Right renal pelvis (tissue), 4 donors: ENCODE results near the gene SLFNL1. TPM values are rescaled to one million over a fixed set of nuclear protein-coding genes. Genes with fewer than 3 reads are reported as not detected.
A peak's percentile ranks its signal among the peaks of the same experiment; 100 is the strongest.

Source experiments
- DNase-seq, 4 donors: peaks; one replicate each; pipeline ENCODE4 v3.0.0-alpha.2; 2013; ENCODE audit warnings: low read depth in 4 of 4, low spot score in 3 of 4, missing footprints in 1 of 4
- polyA plus RNA-seq, 4 donors: library from polyadenylated mRNA; unstranded; fragments of 120-200 nt; gene quantifications; one replicate each; pipeline ENCODE4 v1.2.1, GENCODE V29; 2013; ENCODE audit not compliant: insufficient read length in 4 of 4

Gene SLFNL1
- polyA plus RNA-seq = under 1 TPM; 0.27 to 0.40 (median 0.29) TPM

GRCh38 chr1:41021526-41022308 is at the start of gene SLFNL1:
TSS of gene SLFNL1 (minus strand) at chr1:41021725. CDS start at chr1:41020660, 1,065 bp downstream.
- peak; percentile 21 to 41 (median 26) for DNase-seq

DNA sequence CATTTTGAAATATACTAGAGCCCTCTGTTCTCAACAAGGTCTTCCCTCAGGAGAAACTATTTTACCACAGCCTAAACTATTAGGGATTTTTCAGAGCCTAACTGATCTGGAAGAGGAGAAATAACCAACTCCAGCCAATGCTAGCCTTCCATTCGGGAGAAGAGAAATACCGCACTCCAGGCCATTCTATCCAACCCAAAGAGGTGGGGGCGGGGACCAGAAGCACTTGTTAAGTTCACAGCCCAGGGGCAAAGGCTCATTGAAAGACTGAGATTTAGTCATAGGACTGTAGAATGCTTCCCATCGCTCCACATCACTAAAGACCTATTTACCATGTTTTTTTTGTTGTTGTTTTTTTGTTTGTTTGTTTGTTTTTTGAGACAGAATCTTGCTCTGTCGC is 35.4 kb upstream of the SLFNL1 start:
- DNase-seq = no peak

GRCh38 chr1:41053316-41053715 is 31.8 kb upstream of the SLFNL1 start:
- no peak for DNase-seq

- DNase-seq = no peak
These were observed 29.5 kb upstream of the SLFNL1 start for GRCh38 chr1:41051022-41051421.

- no peak for DNase-seq
These were observed 27.0 kb upstream of the SLFNL1 start for GRCh38 chr1:41048540-41048939.

- DNase-seq = no peak
These were observed 24.8 kb upstream of the SLFNL1 start for GRCh38 chr1:41046347-41046775.

GRCh38 chr1:41045740-41046139 is 24.2 kb upstream of the SLFNL1 start:
- no peak for DNase-seq

- DNase-seq = no peak
These were observed 22.7 kb upstream of the SLFNL1 start for GRCh38 chr1:41044187-41044586.

GRCh38 chr1:41041614-41042270 is 20.2 kb upstream of the SLFNL1 start:
- DNase-seq = no peak

DNA sequence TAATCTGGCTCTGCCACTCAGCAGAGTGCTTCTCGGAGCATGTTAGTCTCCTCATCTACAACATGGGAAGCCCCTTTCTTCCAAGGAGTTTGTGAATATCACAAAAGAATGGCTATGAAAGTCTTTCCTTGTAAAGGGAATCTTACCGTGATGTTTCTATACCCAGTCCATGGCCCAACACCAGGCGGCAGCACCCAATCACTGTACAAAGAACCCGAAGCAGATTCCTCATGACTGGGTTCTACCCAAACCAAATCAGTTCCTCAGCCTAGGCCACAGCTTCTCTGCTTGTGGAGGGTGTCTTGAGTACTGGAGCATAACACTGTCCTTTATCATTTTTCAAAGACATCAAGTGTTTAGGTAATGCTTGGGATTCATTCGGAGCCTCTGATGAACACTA is 16.6 kb upstream of the SLFNL1 start:
- DNase-seq = no peak

- DNase-seq = no peak
These were observed 15.8 kb upstream of the SLFNL1 start for GRCh38 chr1:41037116-41037903.

DNA sequence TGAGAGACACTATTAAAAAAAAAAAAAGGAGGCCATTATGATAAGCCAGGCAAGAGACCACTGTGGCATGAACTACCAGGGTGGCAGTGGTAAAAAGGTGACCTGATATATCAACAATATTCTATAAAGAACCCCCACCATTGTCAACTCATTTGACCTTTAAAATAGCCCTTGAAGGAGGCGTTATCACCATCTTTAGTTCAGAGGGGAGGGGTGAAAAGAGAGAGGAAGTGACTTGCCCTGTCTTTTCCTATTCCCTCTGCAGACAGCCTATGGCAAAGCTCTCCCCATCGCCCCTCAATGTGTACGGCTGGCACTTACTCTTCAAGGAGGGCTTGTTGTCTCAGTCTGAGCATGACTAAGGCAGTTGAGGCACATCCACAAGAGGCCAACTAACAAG is 11.7 kb upstream of the SLFNL1 start:
- no peak for DNase-seq

GRCh38 chr1:41032147-41032546 is 10.6 kb upstream of the SLFNL1 start:
- DNase-seq = no peak

DNA sequence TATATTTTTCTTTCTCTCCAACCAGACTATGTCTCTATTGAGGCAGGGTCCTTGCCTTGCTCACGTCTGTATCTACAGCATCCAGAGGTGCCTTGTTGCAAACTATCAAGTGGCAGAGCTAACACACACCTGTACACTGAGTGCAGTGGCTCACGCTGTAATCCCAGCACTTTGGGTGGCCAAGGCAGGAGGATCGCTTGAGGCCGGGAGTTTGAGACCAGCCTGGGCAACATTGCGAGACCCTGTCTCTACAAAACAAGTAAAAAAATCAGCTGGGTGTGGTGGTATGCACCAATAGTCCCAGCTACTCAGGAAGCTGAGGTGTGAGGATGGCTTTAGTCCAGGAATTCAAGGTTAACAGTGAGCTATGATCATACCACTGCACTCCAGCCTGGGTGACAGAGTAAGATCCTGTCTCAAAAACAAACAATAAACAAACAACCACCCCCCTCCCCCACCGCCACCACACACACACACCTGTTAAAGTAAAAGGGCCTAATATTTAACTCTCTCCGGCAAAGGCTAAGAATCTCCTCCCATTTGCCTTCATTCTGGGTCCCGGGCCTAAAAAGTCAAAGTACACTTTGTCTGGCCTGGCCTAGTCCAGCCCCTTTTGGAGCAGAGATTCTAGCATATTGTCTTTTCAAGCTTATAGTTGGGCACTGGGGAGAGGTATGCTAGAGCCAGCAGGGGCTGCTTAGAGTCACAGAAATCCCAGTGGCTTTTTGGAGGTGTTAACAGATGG is 9.5 kb upstream of the SLFNL1 start:
- DNase-seq = no peak

DNA sequence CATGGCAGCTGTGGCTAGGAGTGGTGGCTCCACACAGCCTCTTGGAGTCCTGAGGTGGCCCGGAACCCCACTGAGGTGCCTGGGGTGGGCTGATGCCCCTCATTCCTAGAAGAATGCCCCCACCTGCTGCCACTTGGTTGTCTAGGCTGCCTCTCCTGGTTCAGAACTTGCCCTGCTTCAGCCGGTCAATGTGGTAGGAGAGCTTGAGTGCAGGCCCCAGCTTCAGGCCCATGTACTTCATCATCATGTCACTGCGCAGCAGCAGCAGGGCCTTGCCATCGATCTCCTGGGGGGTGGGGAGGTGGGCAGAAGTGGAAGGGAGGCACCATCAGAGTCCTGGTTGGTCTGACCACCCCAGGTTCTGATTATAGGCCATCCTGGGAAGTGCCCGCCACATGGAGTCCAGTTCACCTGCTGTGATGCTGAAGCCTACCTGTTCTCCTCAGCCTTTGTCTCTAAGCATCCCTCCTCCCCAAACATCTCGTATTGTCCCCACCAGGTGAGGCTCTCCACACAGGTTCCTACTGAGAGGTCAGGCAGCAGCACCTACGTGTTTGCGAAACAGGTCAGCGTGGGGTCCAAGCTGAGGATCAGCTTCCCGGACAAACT is 6.6 kb upstream of the SLFNL1 start:
- no peak for DNase-seq

- no peak for DNase-seq
These were observed 4.7 kb upstream of the SLFNL1 start for GRCh38 chr1:41025979-41026819.

DNA sequence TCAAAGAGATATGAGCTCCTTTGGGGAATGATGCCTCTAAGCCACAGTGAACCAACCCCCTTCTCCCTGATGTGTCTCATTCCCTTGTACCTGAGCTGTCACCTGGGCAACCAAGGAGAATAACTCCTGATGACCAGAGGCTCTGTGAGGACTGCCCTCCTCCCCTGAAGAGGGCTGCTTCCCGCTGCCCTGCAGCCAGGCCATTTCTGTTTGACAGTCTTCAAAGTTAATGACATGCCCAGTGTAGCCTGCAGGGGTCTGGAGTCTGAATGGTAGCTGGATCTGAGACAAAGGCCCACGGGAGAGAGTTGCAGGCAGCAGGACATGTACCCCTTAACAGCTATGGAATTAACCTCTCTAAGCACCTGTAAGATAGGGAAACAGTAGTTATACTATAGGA is 3.4 kb upstream of the SLFNL1 start:
- DNase-seq = no peak

GRCh38 chr1:41023279-41023990 is 1.9 kb upstream of the SLFNL1 start:
- DNase-seq = no peak

DNA sequence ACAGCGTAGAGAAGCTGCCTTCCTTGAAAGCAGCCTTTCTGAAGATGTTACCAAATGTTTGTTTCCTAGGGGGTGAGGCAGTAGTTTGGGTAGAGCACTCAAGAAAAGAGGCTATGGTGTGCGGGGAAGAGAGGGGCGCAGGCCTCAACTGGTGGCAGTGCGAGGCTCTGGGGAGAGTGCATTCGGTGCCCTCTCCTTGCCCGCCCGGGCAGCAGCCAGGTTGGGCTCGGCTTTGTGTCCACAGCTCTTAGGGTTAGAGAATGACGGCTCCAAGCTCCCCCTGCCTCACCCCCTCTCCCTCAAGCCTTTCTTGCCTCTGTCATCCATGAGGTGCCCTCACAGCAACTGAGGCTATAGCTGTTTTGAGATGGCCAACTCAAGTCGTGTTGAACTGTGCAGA is 899 bp upstream of the SLFNL1 start:
- no peak for DNase-seq
